GM12891 (cell line): ENCODE measurements around the gene EHBP1.

Source experiments
- DNase-seq: peaks from one replicate; pipeline ENCODE4 v3.0.0; 2011; ENCODE audit warnings: low spot score; ENCODE audit not compliant: insufficient read length
- FAIRE-seq: peaks from 2 replicates; lab custom pipeline; 2011; peaks lifted over from hg19 to GRCh38; lab: Jason Lieb, UNC
- PAX5 ChIP-seq: IDR thresholded peaks from 2 replicates; pipeline ENCODE4 v1.6.1; 2011; ENCODE audit warnings: low read length, moderate library complexity, mild to moderate bottlenecking; ENCODE audit not compliant: insufficient read depth, severe bottlenecking
- POLR2A ChIP-seq: IDR thresholded peaks from 2 replicates; pipeline ENCODE4 v1.6.1; 2011; ENCODE audit warnings: low read depth, low read length, control low read depth
- POLR2AphosphoS5 ChIP-seq: IDR thresholded peaks from 2 replicates; pipeline ENCODE4 v1.6.1; 2011; ENCODE audit warnings: low read depth, low read length, control low read depth
- POU2F2 ChIP-seq: IDR thresholded peaks from 2 replicates; pipeline ENCODE4 v1.6.1; 2011; ENCODE audit warnings: low read depth, mild to moderate bottlenecking, control low read depth, low read length, moderate library complexity
- SPI1 ChIP-seq: IDR thresholded peaks from 2 replicates; pipeline ENCODE4 v1.6.1; 2011; ENCODE audit warnings: low read depth, low read length, control low read depth
- TAF1 ChIP-seq: IDR thresholded peaks from 2 replicates; pipeline ENCODE4 v1.6.1; 2011; ENCODE audit warnings: low read depth, low read length, control low read depth

Gene EHBP1

DNA sequence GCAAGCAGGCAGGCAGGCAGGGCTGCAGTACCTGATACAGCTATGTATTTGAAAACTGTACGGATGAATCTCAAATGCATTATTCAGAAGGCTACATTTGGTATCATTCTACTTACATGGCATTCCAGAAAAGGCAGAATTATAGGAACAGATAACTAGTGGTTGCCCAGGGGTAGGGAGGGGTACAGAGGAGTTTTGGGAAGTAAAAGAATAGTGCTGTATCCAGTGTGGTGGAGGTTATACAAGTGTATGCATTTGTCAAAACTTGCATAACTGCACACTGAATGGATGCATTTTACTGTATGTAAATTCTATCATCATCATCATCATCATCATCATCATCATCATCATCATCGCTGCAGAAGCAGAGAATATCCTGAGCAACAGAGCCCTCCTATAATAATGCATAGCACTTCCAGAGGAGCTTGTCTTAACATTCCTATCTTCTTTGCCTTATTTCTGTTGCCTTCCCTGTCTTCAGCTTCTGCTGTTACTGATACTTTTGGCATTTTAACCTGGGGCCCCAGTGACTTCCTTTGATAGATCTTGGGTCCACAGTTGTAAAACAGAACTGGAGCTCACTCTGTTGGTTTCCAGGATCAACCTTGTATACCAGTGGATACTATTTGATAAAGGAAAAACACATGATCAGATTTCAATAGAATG, 189.6 kb downstream of the EHBP1 start:
- DNase-seq (no peak), FAIRE-seq (peak; percentile 48)
- TF ChIP-seq TAF1 (no peak), PAX5 (no peak)

- DNase-seq: no peak
- no peak for FAIRE-seq
- TF ChIP-seq PAX5 (no peak), TAF1 (no peak), POLR2A (no peak), POU2F2 (no peak)
Observed at GRCh38 chr2:62895632-62896009, 190.1 kb downstream of the EHBP1 start.

GRCh38 chr2:62897187-62897827, 191.8 kb downstream of the EHBP1 start:
- FAIRE-seq: no peak

GRCh38 chr2:62904344-62904743, 198.8 kb downstream of the EHBP1 start:
- no peak for TF ChIP-seq PAX5
- TF ChIP-seq POLR2A: no peak
- no peak for TF ChIP-seq TAF1
- TF ChIP-seq POLR2AphosphoS5: no peak
- no peak for TF ChIP-seq SPI1
- no peak for TF ChIP-seq POU2F2
- no peak for FAIRE-seq

More at GRCh38 chr2:62897187-62897827, 191.8 kb downstream of the EHBP1 start:
- no peak for DNase-seq
- TF ChIP-seq PAX5 (no peak), POLR2AphosphoS5 (no peak), POU2F2 (no peak), TAF1 (no peak), SPI1 (no peak), POLR2A (no peak)

DNA sequence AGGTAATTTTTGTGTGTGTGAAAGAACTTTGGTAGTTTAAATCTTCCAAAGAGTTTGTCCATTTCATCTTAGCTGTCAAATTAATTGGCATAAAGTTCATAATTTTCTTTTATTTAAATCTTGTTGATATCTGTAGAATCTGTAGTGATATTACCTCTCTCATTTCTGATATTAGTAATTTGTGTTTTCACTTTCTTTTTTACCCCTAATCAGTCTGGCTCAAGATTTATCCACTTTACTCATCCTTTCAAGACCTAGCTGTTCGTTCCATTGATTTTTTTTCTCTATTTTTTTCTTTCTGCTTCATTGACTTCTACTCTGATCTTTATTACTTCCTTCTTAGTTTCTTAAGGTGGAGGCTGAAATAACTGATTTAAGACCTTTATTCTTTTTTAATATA, 202.6 kb downstream of the EHBP1 start:
- FAIRE-seq (no peak), DNase-seq (no peak)
- TF ChIP-seq SPI1: no peak
- TF ChIP-seq PAX5: no peak
- TF ChIP-seq POLR2AphosphoS5: no peak
- no peak for TF ChIP-seq POLR2A
- TF ChIP-seq TAF1: no peak
- no peak for TF ChIP-seq POU2F2

More at GRCh38 chr2:62904344-62904743, 198.8 kb downstream of the EHBP1 start:
- DNase-seq: no peak

GRCh38 chr2:62913311-62913710, 207.8 kb downstream of the EHBP1 start:
- TF ChIP-seq POU2F2: no peak
- DNase-seq (no peak), FAIRE-seq (no peak)

DNA sequence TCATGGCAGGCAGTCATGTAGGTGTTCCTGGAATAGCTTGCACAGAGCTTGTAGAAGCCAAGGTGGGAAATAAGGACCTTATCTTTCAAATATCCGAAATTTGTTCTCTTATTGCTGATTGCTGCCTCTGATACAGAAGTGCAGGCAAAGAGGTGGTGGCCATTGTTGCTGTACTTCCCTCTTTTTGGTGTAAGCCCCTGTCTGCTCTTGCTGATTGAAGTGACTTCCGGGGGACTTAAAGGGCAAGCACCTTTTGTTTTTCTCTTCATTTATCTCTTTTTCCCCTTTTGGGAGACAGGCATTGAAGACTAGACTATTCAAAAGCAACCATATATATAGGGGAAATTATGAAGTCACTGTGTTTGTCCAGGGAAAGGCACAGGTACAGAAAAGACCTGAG, 213.5 kb downstream of the EHBP1 start:
- TF ChIP-seq SPI1 (no peak), POU2F2 (no peak), TAF1 (no peak), PAX5 (no peak), POLR2AphosphoS5 (no peak), POLR2A (no peak)
- DNase-seq (no peak), FAIRE-seq (no peak)

DNA sequence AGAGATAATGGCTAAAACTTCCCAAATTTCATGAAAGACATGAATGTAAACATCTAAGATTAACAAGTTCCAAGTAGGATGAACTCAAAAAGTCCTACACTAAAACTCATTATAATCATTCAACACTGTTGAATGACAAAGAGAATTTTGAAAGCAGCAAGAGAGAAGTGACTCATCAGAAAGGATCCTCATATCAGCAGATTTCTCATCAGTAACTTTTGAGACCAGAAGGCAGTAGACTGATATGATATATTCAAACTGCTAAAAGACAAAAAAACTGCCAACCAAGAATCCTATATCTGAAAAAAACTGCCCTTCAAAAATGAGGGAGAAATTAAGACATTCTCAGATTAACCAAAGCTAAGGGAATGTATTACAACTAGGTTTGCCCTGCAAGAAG, 214.6 kb downstream of the EHBP1 start:
- no peak for TF ChIP-seq PAX5
- no peak for DNase-seq
- FAIRE-seq: no peak

GRCh38 chr2:62923242-62923641, 217.7 kb downstream of the EHBP1 start:
- DNase-seq (no peak), FAIRE-seq (no peak)
- TF ChIP-seq PAX5 (no peak), POLR2AphosphoS5 (no peak), TAF1 (no peak), POLR2A (no peak), POU2F2 (no peak), SPI1 (no peak)

GRCh38 chr2:62923881-62924280, 218.4 kb downstream of the EHBP1 start:
- FAIRE-seq: no peak
- no peak for DNase-seq
- no peak for TF ChIP-seq POU2F2
- no peak for TF ChIP-seq TAF1
- TF ChIP-seq SPI1: no peak
- no peak for TF ChIP-seq POLR2AphosphoS5

DNA sequence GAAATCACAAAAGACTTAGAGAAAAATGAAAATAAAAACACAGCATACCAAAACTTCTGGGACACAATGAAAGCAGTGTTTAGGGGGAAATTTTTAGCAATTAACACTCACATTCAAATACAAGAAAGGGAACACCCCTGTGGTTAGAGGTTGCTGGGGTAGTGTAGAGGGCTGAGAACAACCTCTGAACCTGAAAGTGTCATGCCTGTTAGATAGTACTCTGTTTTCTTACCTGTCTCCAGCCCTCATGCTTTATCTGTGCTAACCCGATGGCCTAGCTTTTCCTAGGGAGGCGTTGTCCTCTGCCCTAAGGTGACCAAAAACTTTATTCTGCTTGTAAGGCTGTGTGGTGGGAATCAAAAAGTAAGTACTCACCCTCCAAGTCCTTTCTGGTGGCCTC, 222.5 kb downstream of the EHBP1 start:
- DNase-seq (no peak), FAIRE-seq (peak; percentile 16)
- no peak for TF ChIP-seq POLR2AphosphoS5
- no peak for TF ChIP-seq TAF1
- no peak for TF ChIP-seq POLR2A
- no peak for TF ChIP-seq PAX5
- TF ChIP-seq POU2F2: no peak
- no peak for TF ChIP-seq SPI1
